ENCODE measurements around the gene HELZ2.
A peak's percentile ranks its signal among the peaks of the same experiment; 100 is the strongest.

HELZ2 gene

GRCh38 chr20:63574156-63574828, at the start of gene HELZ2:
HELZ2 (minus strand) TSS chr20:63574239; CDS start chr20:63572385, 1,854 bp downstream.
- peak within 1 kb of the TSS; percentile 62 for H3K27ac ChIP-seq

GRCh38 chr20:63622732-63623131, 48.7 kb upstream of the HELZ2 start:
- TF ChIP-seq CTCF (conservative IDR thresholded peaks at IDR 0.05) (no peak), ZFX (IDR thresholded peaks at IDR 0.05) (no peak)
- no peak overlapping the region for H3K27ac ChIP-seq

More at GRCh38 chr20:63574156-63574828, at the start of gene HELZ2:
- TF ChIP-seq ZFX (IDR thresholded peaks at IDR 0.05) (no peak), CTCF (conservative IDR thresholded peaks at IDR 0.05) (no peak)

- TF ChIP-seq CTCF (conservative IDR thresholded peaks at IDR 0.05) (no peak), ZFX (IDR thresholded peaks at IDR 0.05) (no peak)
These were observed 48.1 kb upstream of the HELZ2 start for GRCh38 chr20:63622096-63622495.

GRCh38 chr20:63620991-63621390, 47.0 kb upstream of the HELZ2 start:
- TF ChIP-seq CTCF (conservative IDR thresholded peaks at IDR 0.05) (no peak), ZFX (IDR thresholded peaks at IDR 0.05) (no peak)
- no peak overlapping the region for H3K27ac ChIP-seq

More at GRCh38 chr20:63622096-63622495, 48.1 kb upstream of the HELZ2 start:
- no peak overlapping the region for H3K27ac ChIP-seq

- H3K27ac ChIP-seq, result no peak overlapping the region
- TF ChIP-seq ZFX (IDR thresholded peaks at IDR 0.05) (no peak), CTCF (conservative IDR thresholded peaks at IDR 0.05) (no peak)
These were observed 45.5 kb upstream of the HELZ2 start for GRCh38 chr20:63619505-63619904.

- H3K27ac ChIP-seq, result no peak overlapping the region
- no peak for TF ChIP-seq CTCF (conservative IDR thresholded peaks at IDR 0.05)
- no peak for TF ChIP-seq ZFX (IDR thresholded peaks at IDR 0.05)
These were observed 45.0 kb upstream of the HELZ2 start for GRCh38 chr20:63619086-63619485.

- no peak for TF ChIP-seq CTCF (conservative IDR thresholded peaks at IDR 0.05)
- H3K27ac ChIP-seq, result no peak overlapping the region
These were observed 44.4 kb upstream of the HELZ2 start for GRCh38 chr20:63618291-63618980.
